Right lobe of liver (tissue), 4 donors: ENCODE measurements around the gene SF1.

Experiments used
- CTCF ChIP-seq, 4 donors: fragments of 200-600 bp in 3 of 4; fragments of 450-650 bp in 1 of 4; IDR thresholded peaks; one replicate each; pipeline versions ENCODE4 v1.5.1 to v1.8.0; 2016 to 2022; ENCODE audit warnings: antibody characterized with exemption in 4 of 4, mild to moderate bottlenecking in 2 of 4
- POLR2A ChIP-seq: fragments of 450-650 bp; IDR thresholded peaks from one replicate; pipeline ENCODE4 v1.6.1; 2017; ENCODE audit warnings: antibody characterized with exemption, mild to moderate bottlenecking
- donor health status: DM: no; HTN: no; CAD: no.
- donor health status: DM: no; HTN: no; CAD: no.
- donor health status: DM: no; HTN: yes; CAD: no.

DNA sequence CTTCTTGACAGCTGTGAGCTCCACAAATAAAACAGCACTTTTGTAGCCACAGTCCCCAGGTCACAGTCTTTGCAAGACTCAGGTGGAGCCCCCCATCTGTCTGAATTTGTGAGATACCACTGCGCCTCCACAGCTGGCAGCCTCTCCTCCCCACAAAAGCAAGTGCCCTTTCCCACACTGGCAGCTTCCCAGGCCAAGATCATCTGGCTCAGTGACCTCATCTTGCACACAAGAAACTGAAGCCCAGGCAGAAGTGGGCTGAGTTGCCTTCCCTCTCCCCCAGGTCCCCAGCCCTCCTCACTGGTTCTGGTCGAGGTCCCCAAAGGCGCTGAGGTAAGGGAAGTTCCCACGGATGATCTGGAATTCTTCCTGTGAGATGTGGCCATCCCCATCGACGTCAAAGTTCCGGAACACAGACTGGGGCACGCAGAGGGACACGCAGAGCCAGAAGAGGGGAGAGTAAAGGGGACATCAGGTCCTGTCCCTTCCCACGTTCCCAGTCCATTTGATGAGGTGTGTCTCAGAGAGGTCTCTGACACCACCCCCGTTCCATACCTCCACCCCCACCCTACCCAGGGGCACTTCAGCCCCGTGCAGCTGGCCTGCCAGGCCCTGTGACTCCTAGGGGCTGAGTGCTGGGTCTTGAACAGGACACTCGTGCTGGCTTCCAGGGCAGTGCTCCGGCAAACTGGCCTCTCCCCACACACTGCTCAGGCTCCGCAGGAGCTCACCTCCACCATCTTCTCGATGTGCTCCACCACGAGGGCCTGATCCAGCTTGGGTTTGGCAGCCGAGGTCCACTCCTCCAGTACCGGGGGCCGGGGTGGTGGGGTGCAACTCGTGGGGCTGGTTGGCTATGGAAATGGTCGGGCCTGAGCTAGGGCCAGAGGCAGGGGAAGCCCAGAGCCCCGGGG lies 43.3 kb downstream of the SF1 start:
- TF ChIP-seq CTCF (IDR thresholded peaks at IDR 0.05) (no peak), POLR2A (no peak)
